ENCODE results near the gene FAM171A1. TPM values are rescaled to one million over a fixed set of nuclear protein-coding genes. Genes with fewer than 3 reads are reported as not detected.
"Not testable (repeated sequence)": the region's sequence is repeated elsewhere in the genome, so short reads cannot be mapped to it uniquely, and the experiment has no call there.

Gene FAM171A1
- total RNA-seq, 2 donors from 2014 or later, result 36.5 to 39.0 TPM

DNA sequence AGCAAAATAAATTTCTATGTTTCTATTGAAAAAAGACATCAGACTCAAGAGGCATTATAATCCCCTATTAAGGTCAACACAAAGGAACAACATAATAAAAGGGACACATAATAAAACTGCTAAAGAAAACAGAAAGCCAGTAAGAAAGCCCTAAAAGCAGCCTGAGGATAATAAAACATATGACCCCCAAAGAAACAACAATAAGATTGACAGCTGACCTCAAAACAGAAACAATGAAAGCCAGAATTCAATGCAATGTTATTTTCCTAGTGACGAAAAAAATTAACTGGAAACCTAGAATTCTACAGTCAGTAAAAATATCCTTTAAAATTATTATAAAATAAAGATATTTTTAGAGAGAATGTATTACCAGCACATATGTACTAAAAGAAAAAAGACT lies 44.9 kb upstream of the FAM171A1 start:
- TF ChIP-seq CTCF (conservative IDR thresholded peaks at IDR 0.05), result no peak
- Histone ChIP-seq H3K36me3 (ENCODE audit: control insufficient read depth, insufficient read depth, low read length) (no peaks in the 10 kb centered on the region), H3K9ac (ENCODE audit: extremely low read depth, low read length, poor library complexity, severe bottlenecking) (no peak overlapping the region), H3K4me3 (ENCODE audit: low read length) (no peak overlapping the region), H3K4me1 (ENCODE audit: control insufficient read depth, insufficient read depth, low read length) (no peaks in the 10 kb centered on the region), H3K9me3 (ENCODE audit: control insufficient read depth, low read length) (peaks cover 11% of the 10 kb centered on the region), H3K27me3 (ENCODE audit: control insufficient read depth, insufficient read depth, low read length, poor library complexity, severe bottlenecking) (no peaks in the 10 kb centered on the region), H3K27ac (ENCODE audit: low read depth, low read length) (no peak overlapping the region)
- 88% methylated on average over 1 of the region's 1 CpG; no CpG with 5 or more reads in 1 of the 2 experiments for WGBS, 2 experiments (ENCODE audit: insufficient coverage in 1 of 2, insufficient read length in 1 of 2)
- Mint-ChIP-seq H3K36me3 (ENCODE audit: low read depth) (no peaks in the 10 kb centered on the region), H3K4me3 (no peak overlapping the region), H3K27ac (no peak overlapping the region), H3K9me3 (peaks cover 7% of the 10 kb centered on the region), H3K27me3 (ENCODE audit: insufficient read depth) (no peaks in the 10 kb centered on the region), H3K4me1 (no peaks in the 10 kb centered on the region)
- DNase-seq, result no peak

- H3K36me3 ChIP-seq (ENCODE audit: control insufficient read depth, insufficient read depth, low read length), result no peaks in the 10 kb centered on the region
- H3K27ac ChIP-seq (ENCODE audit: low read depth, low read length), result no peak overlapping the region
- Mint-ChIP-seq H3K4me1 (no peaks in the 10 kb centered on the region), H3K4me3 (no peak overlapping the region), H3K27ac (no peak overlapping the region), H3K27me3 (ENCODE audit: insufficient read depth) (no peaks in the 10 kb centered on the region), H3K36me3 (ENCODE audit: low read depth) (no peaks in the 10 kb centered on the region), H3K9me3 (peaks cover 2% of the 10 kb centered on the region)
- no peak for TF ChIP-seq CTCF (conservative IDR thresholded peaks at IDR 0.05)
- peaks cover 10% of the 10 kb centered on the region for H3K9me3 ChIP-seq (ENCODE audit: control insufficient read depth, low read length)
- H3K9ac ChIP-seq (ENCODE audit: extremely low read depth, low read length, poor library complexity, severe bottlenecking), result no peak overlapping the region
- no peak for DNase-seq
- H3K4me3 ChIP-seq (ENCODE audit: low read length), result no peak overlapping the region
- no peaks in the 10 kb centered on the region for H3K27me3 ChIP-seq (ENCODE audit: control insufficient read depth, insufficient read depth, low read length, poor library complexity, severe bottlenecking)
- WGBS, 2 experiments (ENCODE audit: insufficient coverage in 1 of 2, insufficient read length in 1 of 2), result 90 to 93% methylated on average over 2 to 3 of the region's 4 CpGs
- H3K4me1 ChIP-seq (ENCODE audit: control insufficient read depth, insufficient read depth, low read length), result no peaks in the 10 kb centered on the region
Observed at GRCh38 chr10:15411010-15411409, 39.9 kb upstream of the FAM171A1 start.

GRCh38 chr10:15409350-15409749 lies 38.3 kb upstream of the FAM171A1 start:
- not testable (repeated sequence) for DNase-seq; H3K4me1 ChIP-seq (ENCODE audit: control insufficient read depth, insufficient read depth, low read length); H3K4me3 ChIP-seq (ENCODE audit: low read length); H3K9ac ChIP-seq (ENCODE audit: extremely low read depth, low read length, poor library complexity, severe bottlenecking); H3K27me3 ChIP-seq (ENCODE audit: control insufficient read depth, insufficient read depth, low read length, poor library complexity, severe bottlenecking); H3K4me3 Mint-ChIP-seq; H3K27ac ChIP-seq (ENCODE audit: low read depth, low read length); H3K36me3 ChIP-seq (ENCODE audit: control insufficient read depth, insufficient read depth, low read length); H3K27ac Mint-ChIP-seq; H3K9me3 ChIP-seq (ENCODE audit: control insufficient read depth, low read length); H3K27me3 Mint-ChIP-seq (ENCODE audit: insufficient read depth); H3K36me3 Mint-ChIP-seq (ENCODE audit: low read depth); H3K4me1 Mint-ChIP-seq; H3K9me3 Mint-ChIP-seq
- WGBS, 2 experiments (ENCODE audit: insufficient coverage in 1 of 2, insufficient read length in 1 of 2), result 83 to 87% methylated on average over 2 of the region's 2 CpGs

- DNase-seq, result no peak
- H3K9me3 Mint-ChIP-seq, result peaks cover 4% of the 10 kb centered on the region
- no peaks in the 10 kb centered on the region for H3K36me3 ChIP-seq (ENCODE audit: control insufficient read depth, insufficient read depth, low read length)
- H3K4me1 ChIP-seq (ENCODE audit: control insufficient read depth, insufficient read depth, low read length), result no peaks in the 10 kb centered on the region
- H3K27ac Mint-ChIP-seq, result no peak overlapping the region
- H3K9ac ChIP-seq (ENCODE audit: extremely low read depth, low read length, poor library complexity, severe bottlenecking), result no peak overlapping the region
- H3K27me3 Mint-ChIP-seq (ENCODE audit: insufficient read depth), result no peaks in the 10 kb centered on the region
- no peak overlapping the region for H3K4me3 ChIP-seq (ENCODE audit: low read length)
- H3K4me3 Mint-ChIP-seq, result no peak overlapping the region
- no peaks in the 10 kb centered on the region for H3K36me3 Mint-ChIP-seq (ENCODE audit: low read depth)
- H3K4me1 Mint-ChIP-seq, result no peaks in the 10 kb centered on the region
- TF ChIP-seq CTCF (conservative IDR thresholded peaks at IDR 0.05), result no peak
- H3K27me3 ChIP-seq (ENCODE audit: control insufficient read depth, insufficient read depth, low read length, poor library complexity, severe bottlenecking), result no peaks in the 10 kb centered on the region
- H3K27ac ChIP-seq (ENCODE audit: low read depth, low read length), result no peak overlapping the region
- 91% methylated on average over 3 to 5 of the region's 5 CpGs for WGBS, 2 experiments (ENCODE audit: insufficient coverage in 1 of 2, insufficient read length in 1 of 2)
- H3K9me3 ChIP-seq (ENCODE audit: control insufficient read depth, low read length), result no peaks in the 10 kb centered on the region
Observed at GRCh38 chr10:15408557-15408956, 37.5 kb upstream of the FAM171A1 start.
